Measurements from ENCODE around the gene HJURP. TPM values are rescaled to one million over a fixed set of nuclear protein-coding genes. Genes with fewer than 3 reads are reported as not detected.

Gene HJURP
- total RNA-seq, 1 experiment from 2014 or later: 49.7 TPM

DNA sequence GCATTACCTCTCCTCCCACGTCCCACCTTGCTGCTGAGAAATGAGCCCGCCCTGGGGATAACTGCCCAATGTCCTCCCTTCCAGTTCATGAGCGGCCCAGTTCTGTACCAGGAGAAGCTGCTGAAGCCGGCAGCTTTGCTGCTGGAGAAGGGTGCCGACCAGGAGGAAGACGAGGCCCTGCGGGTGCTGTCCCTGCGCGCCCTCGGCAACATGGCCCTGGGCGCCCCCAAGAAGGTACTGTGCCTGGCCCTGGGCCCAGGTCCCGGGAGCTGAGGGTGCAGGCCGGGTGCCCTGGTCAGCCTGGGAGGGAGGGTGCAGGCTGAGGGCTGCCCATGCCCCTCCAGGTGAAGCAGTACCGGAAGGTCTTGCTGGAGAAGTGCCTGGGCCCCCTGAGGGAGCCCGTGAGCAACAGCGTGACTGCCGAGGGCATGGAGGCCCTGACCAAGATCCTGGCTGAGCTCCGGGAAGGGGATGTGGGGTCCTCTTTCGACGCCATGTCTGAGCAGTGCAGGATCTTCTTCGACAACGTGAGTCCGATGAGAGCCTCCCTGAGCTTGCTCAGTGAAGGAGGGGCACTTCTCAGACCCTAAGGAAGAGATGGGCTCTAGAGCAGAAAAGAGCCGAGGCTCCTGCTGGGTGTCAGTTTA is 25.7 kb downstream of the HJURP start:
- no peak overlapping the region for H4K91ac ChIP-seq (ENCODE audit: insufficient read length, low read depth, low read length)
- no peak overlapping the region for H2BK20ac ChIP-seq (ENCODE audit: low read depth, low read length, poor library complexity, severe bottlenecking)
- H3K4ac ChIP-seq (ENCODE audit: low read depth, low read length): no peak overlapping the region
- no peak overlapping the region for H3K27ac ChIP-seq (ENCODE audit: insufficient read length, low read depth, low read length)
- no peak overlapping the region for H2BK12ac ChIP-seq (ENCODE audit: insufficient read length, low read depth, low read length)
- no peak overlapping the region for H3K56ac ChIP-seq (ENCODE audit: insufficient read length, low read depth, low read length)
- no peaks in the 10 kb centered on the region for H3K79me2 ChIP-seq (ENCODE audit: insufficient read depth, low read length)
- peaks cover 3% of the 10 kb centered on the region; the same call in 1 of the 2 replicates for H3K27me3 Mint-ChIP-seq (ENCODE audit: low read depth)
- no peaks in the 10 kb centered on the region for H3K36me3 Mint-ChIP-seq (ENCODE audit: insufficient read depth in 1 of 3, low read depth in 3 of 3)
- H3K27me3 ChIP-seq (ENCODE audit: insufficient read depth, low read length): no peaks in the 10 kb centered on the region
- H2BK15ac ChIP-seq (ENCODE audit: low read depth, low read length): no peak overlapping the region
- TF ChIP-seq, protein P1, sequence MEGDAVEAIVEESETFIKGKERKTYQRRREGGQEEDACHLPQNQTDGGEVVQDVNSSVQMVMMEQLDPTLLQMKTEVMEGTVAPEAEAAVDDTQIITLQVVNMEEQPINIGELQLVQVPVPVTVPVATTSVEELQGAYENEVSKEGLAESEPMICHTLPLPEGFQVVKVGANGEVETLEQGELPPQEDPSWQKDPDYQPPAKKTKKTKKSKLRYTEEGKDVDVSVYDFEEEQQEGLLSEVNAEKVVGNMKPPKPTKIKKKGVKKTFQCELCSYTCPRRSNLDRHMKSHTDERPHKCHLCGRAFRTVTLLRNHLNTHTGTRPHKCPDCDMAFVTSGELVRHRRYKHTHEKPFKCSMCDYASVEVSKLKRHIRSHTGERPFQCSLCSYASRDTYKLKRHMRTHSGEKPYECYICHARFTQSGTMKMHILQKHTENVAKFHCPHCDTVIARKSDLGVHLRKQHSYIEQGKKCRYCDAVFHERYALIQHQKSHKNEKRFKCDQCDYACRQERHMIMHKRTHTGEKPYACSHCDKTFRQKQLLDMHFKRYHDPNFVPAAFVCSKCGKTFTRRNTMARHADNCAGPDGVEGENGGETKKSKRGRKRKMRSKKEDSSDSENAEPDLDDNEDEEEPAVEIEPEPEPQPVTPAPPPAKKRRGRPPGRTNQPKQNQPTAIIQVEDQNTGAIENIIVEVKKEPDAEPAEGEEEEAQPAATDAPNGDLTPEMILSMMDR (conservative IDR thresholded peaks at IDR 0.05): 0 out of 3 replicates have a peak, but pooled peaks have one; percentile 11
- no peak overlapping the region for H3K4me2 ChIP-seq (ENCODE audit: insufficient read depth, insufficient read length, low read length)
- no peak overlapping the region for H3K14ac ChIP-seq (ENCODE audit: insufficient read depth, low read length)
- H3K23ac ChIP-seq (ENCODE audit: insufficient read length, low read depth, low read length): no peak overlapping the region
- H4K20me1 ChIP-seq (ENCODE audit: control insufficient read depth, insufficient read depth, insufficient read length): no peaks in the 10 kb centered on the region
- H3K4me3 Mint-ChIP-seq: no peak overlapping the region
- peaks cover 4 to 7% of the 10 kb centered on the region in 2 experiments; a peak in 4 of 5 replicates for H3K9me3 Mint-ChIP-seq
- no peak overlapping the region for H2AFZ ChIP-seq (ENCODE audit: low read length)
- H2AK5ac ChIP-seq (ENCODE audit: insufficient read length, low read length): no peak overlapping the region
- no peak overlapping the region for H4K8ac ChIP-seq (replicated peaks; ENCODE audit: insufficient read length, low read depth, low read length)
- no peak overlapping the region for H3T11ph ChIP-seq (ENCODE audit: low read length)
- no peak overlapping the region for H3K18ac ChIP-seq (ENCODE audit: insufficient read length, low read depth, low read length)
- no peaks in the 10 kb centered on the region for H3K9me3 ChIP-seq (ENCODE audit: control insufficient read depth, low read depth, low read length)
- WGBS (ENCODE audit: extremely low coverage, insufficient read length, low lambda C conversion rate): no CpG with 5 or more reads among the region's 24 CpGs
- H4K5ac ChIP-seq (ENCODE audit: insufficient read length, low read depth, low read length): no peak overlapping the region
- no peak overlapping the region for H3K9ac ChIP-seq (ENCODE audit: extremely low read depth, insufficient read length, low read length)
- no peaks in the 10 kb centered on the region for H3K4me1 ChIP-seq (ENCODE audit: insufficient read depth, low read length)
- no peaks in the 10 kb centered on the region for H3K23me2 ChIP-seq (ENCODE audit: insufficient read length, low read depth, low read length, poor library complexity, severe bottlenecking)
- no peak overlapping the region for H2BK5ac ChIP-seq (ENCODE audit: insufficient read length, low read length)
- H3K4me1 Mint-ChIP-seq: peaks cover 6 to 9% of the 10 kb centered on the region in 2 experiments
- no peak overlapping the region for H2BK120ac ChIP-seq (ENCODE audit: low read depth, low read length, poor library complexity, severe bottlenecking)
- DNase-seq: peak; percentile 42
- no peak overlapping the region for H3K27ac Mint-ChIP-seq
- no peaks in the 10 kb centered on the region for H3K79me1 ChIP-seq (ENCODE audit: insufficient read depth, low read depth, low read length, poor library complexity, severe bottlenecking)

All from H9 (cell line).